HCT116 (cell line): ENCODE results near the gene MYO7B. TPM values are rescaled to one million over a fixed set of nuclear protein-coding genes. Genes with fewer than 3 reads are reported as not detected.

Experiments
- ATAC-seq: fragments of 200-7000 bp; cut with Tn5 transposase; 2 replicates; pipeline ENCODE4 v1.9.1; 2020; ENCODE audit warnings: mild to moderate bottlenecking, moderate library complexity
- BruUV-seq: library from RNA; stranded (reverse); fragments of 400-500 nt; replicated peaks from 2 replicates; lab custom pipeline; 2021; lab: Mats Ljungman, UMichigan
- CTCF ChIA-PET: fragments of 300-600 bp; sonication (Branson Sonifier 250); formaldehyde crosslinking; loops from one replicate; lab custom pipeline; 2021; ENCODE audit warnings: antibody characterized with exemption; lab: Charles Lee
- POLR2A ChIA-PET: fragments of 300-600, 350-600 bp; sonication (Branson Sonifier 250); formaldehyde crosslinking; loops from one replicate; lab custom pipeline; 2021; ENCODE audit warnings: antibody characterized with exemption; lab: Charles Lee
- RAD21 ChIA-PET, 2 experiments: fragments of 300-600 bp; sonication (Branson Sonifier 250); formaldehyde crosslinking; loops; one replicate each; lab custom pipeline; 2023; ENCODE audit warnings: low total read pairs in 2 of 2; ENCODE audit not compliant: uncharacterized antibody in 2 of 2, unreplicated experiment in 2 of 2, low non-redundant PET in 1 of 2; lab: Charles Lee
- DNase-seq: peaks from one replicate; pipeline ENCODE4 v3.0.0-alpha.2; 2010; ENCODE audit warnings: low read depth, low spot score
- H2AFZ ChIP-seq: fragments of 200-600 bp; shearing (Covaris generic), sonication (generic); 2 replicates; pipeline ENCODE4 v1.6.1; 2017; ENCODE audit warnings: low read depth, mixed run types, mixed read lengths, antibody characterized with exemption, low read length; ENCODE audit not compliant: poor library complexity, severe bottlenecking
- H3K27ac ChIP-seq: 2 replicates; pipeline ENCODE4 v1.5.1; 2012; ENCODE audit warnings: low read depth, low read length
- H3K27me3 ChIP-seq: fragments of 200-600 bp; sonication (generic); 2 replicates; pipeline ENCODE4 v1.6.1; 2016; ENCODE audit warnings: mixed run types, low read length, mixed read lengths; ENCODE audit not compliant: insufficient read depth
- H3K36me3 ChIP-seq, 2 experiments: fragments of 200-500 bp in 1 of 2; fragments of 200-600 bp in 1 of 2; sonication (Bioruptor generic) in 1 of 2; sonication (generic) in 1 of 2; 2 replicates each; pipeline versions ENCODE4 v1.5.1 to v1.6.1; 2014 to 2016; ENCODE audit warnings: low read length in 2 of 2, inconsistent platforms in 1 of 2, mixed read lengths in 1 of 2, mixed run types in 1 of 2; ENCODE audit not compliant: insufficient read depth in 2 of 2, control insufficient read depth in 1 of 2
- H3K4me1 ChIP-seq, 2 experiments: fragments of 200-600 bp in 1 of 2; sonication (generic) in 1 of 2; 2 replicates each; pipeline versions ENCODE4 v1.5.1 to v1.6.1; 2012 to 2017; ENCODE audit warnings: low read length in 2 of 2, inconsistent platforms in 1 of 2, mild to moderate bottlenecking in 1 of 2, mixed read lengths in 1 of 2, mixed run types in 1 of 2, moderate library complexity in 1 of 2; ENCODE audit not compliant: insufficient read depth in 2 of 2, control insufficient read depth in 1 of 2
- H3K4me2 ChIP-seq: fragments of 200-600 bp; sonication (generic); 2 replicates; pipeline ENCODE4 v1.6.1; 2017; ENCODE audit warnings: mixed run types, low read length, mixed read lengths
- H3K4me3 ChIP-seq, 2 experiments: fragments of 200-600 bp in 1 of 2; sonication (generic) in 1 of 2; replicated peaks in 1 of 2; 2 replicates each; pipeline ENCODE4 v1.5.1; 2011 to 2016; ENCODE audit warnings: low read length in 2 of 2, control low read depth in 1 of 2, low read depth in 1 of 2, mild to moderate bottlenecking in 1 of 2, mixed read lengths in 1 of 2, mixed run types in 1 of 2
- H3K79me2 ChIP-seq: fragments of 200-600 bp; sonication (generic); 2 replicates; pipeline ENCODE4 v1.6.1; 2017; ENCODE audit warnings: mild to moderate bottlenecking, mixed run types, low read length, moderate library complexity, mixed read lengths; ENCODE audit not compliant: insufficient read depth
- H3K9ac ChIP-seq: fragments of 200-600 bp; sonication (generic); 2 replicates; pipeline ENCODE4 v1.6.1; 2016; ENCODE audit warnings: low read length, mixed read lengths
- H3K9me2 ChIP-seq: fragments of 200-600 bp; sonication (generic), shearing (Covaris generic); 2 replicates; pipeline ENCODE4 v1.6.1; 2017; ENCODE audit warnings: mixed run types, mild to moderate bottlenecking, moderate library complexity; ENCODE audit not compliant: insufficient read depth
- H3K9me3 ChIP-seq, 2 experiments: fragments of 200-500 bp in 1 of 2; fragments of 200-600 bp in 1 of 2; sonication (Bioruptor generic) in 1 of 2; sonication (generic) in 1 of 2; 2 replicates each; pipeline ENCODE4 v1.6.1; 2014 to 2017; ENCODE audit warnings: low read length in 2 of 2, mixed read lengths in 2 of 2, inconsistent platforms in 1 of 2, low read depth in 1 of 2, mild to moderate bottlenecking in 1 of 2, mixed run types in 1 of 2, moderate library complexity in 1 of 2; ENCODE audit not compliant: control insufficient read depth in 1 of 2, insufficient read depth in 1 of 2
- H4K20me1 ChIP-seq: fragments of 200-600 bp; sonication (generic), shearing (Covaris generic); 2 replicates; pipeline ENCODE4 v1.6.1; 2017; ENCODE audit warnings: mixed run types, mild to moderate bottlenecking, moderate library complexity; ENCODE audit not compliant: insufficient read depth
- ATF3 ChIP-seq: IDR thresholded peaks from 2 replicates; pipeline ENCODE4 v1.6.1; 2012
- CBX3 ChIP-seq: IDR thresholded peaks from 2 replicates; pipeline ENCODE4 v1.6.1; 2012; ENCODE audit warnings: low read depth
- CEBPB ChIP-seq: IDR thresholded peaks from 2 replicates; pipeline ENCODE4 v1.6.1; 2012; ENCODE audit warnings: low read depth
- EGR1 ChIP-seq: IDR thresholded peaks from 2 replicates; pipeline ENCODE4 v1.6.1; 2012; ENCODE audit warnings: low read depth
- EZH2 ChIP-seq: fragments of 200-600 bp; sonication (generic); IDR thresholded peaks from 2 replicates; pipeline ENCODE4 v1.6.1; 2017; ENCODE audit warnings: antibody characterized with exemption, mixed run types
- FOSL1 ChIP-seq: IDR thresholded peaks from 2 replicates; pipeline ENCODE4 v1.6.1; 2012; ENCODE audit warnings: low read depth
- SIN3A ChIP-seq: IDR thresholded peaks from 2 replicates; pipeline ENCODE4 v1.6.1; 2012; ENCODE audit warnings: low read depth
- SP1 ChIP-seq: IDR thresholded peaks from 2 replicates; pipeline ENCODE4 v1.6.1; 2012; ENCODE audit warnings: low read depth
- SRF ChIP-seq: IDR thresholded peaks from 2 replicates; pipeline ENCODE4 v1.6.1; 2012; ENCODE audit warnings: low read depth
- TCF7L2 ChIP-seq: IDR thresholded peaks from 2 replicates; pipeline ENCODE4 v1.7.0; 2011; ENCODE audit warnings: borderline replicate concordance, inconsistent platforms; ENCODE audit not compliant: insufficient read depth, insufficient read length; ENCODE audit errors: extremely low read depth
- YY1 ChIP-seq: IDR thresholded peaks from 2 replicates; pipeline ENCODE4 v1.6.1; 2011; ENCODE audit warnings: low read length, low read depth, moderate library complexity, mild to moderate bottlenecking; ENCODE audit not compliant: insufficient replicate concordance; ENCODE audit errors: extremely low read depth
- ZFX ChIP-seq: fragments of 450-650 bp; IDR thresholded peaks from 2 replicates; pipeline ENCODE4 v1.6.1; 2017
- ZNF274 ChIP-seq: fragments of 200-500 bp; sonication (Bioruptor generic); IDR thresholded peaks from 2 replicates; pipeline ENCODE4 v1.6.1; 2014; ENCODE audit warnings: mild to moderate bottlenecking, low read depth, low read length, inconsistent platforms
- intact Hi-C: fragments of 100-400 bp; cut with micrococcal nuclease; formaldehyde crosslinking; loops from 2 replicates; pipeline ENCODE4 v1.10.0; 2022
- total RNA-seq: library from RNA; stranded (reverse); gene quantifications from one replicate; pipeline ENCODE4 v1.2.1, GENCODE V29; 2021; ENCODE audit not compliant: unreplicated experiment
- TF ChIP-seq, protein P1 (sequence below): IDR thresholded peaks from 2 replicates; pipeline ENCODE4 v1.6.1; 2012
- TF ChIP-seq, protein P2 (sequence below), 3 experiments: fragments of 200-600 bp in 1 of 3; sonication (generic) in 1 of 3; IDR thresholded peaks in 2 of 3; conservative IDR thresholded peaks in 1 of 3; 2 replicates each; pipeline ENCODE4 v1.5.1; 2012 to 2017; ENCODE audit warnings: low read depth in 2 of 3, low read length in 2 of 3, antibody characterized with exemption in 1 of 3, borderline replicate concordance in 1 of 3, control low read depth in 1 of 3, mild to moderate bottlenecking in 1 of 3, mixed read lengths in 1 of 3, mixed run types in 1 of 3, moderate library complexity in 1 of 3; ENCODE audit not compliant: insufficient read depth in 1 of 3
- TF ChIP-seq, protein P3 (sequence below): IDR thresholded peaks from 2 replicates; pipeline ENCODE4 v1.6.1; 2012; ENCODE audit warnings: low read depth

The MYO7B gene
- total RNA-seq, 1 experiment from 2014 or later = 0.07 TPM

GRCh38 chr2:127614246-127614645, 78.8 kb downstream of the MYO7B start:
- no peaks in the 10 kb centered on the region for H3K9me2 ChIP-seq
- H3K27ac ChIP-seq = no peak overlapping the region
- no peak overlapping the region for H3K9ac ChIP-seq
- no peak for TF ChIP-seq SIN3A
- no peak for TF ChIP-seq FOSL1
- no peak for TF ChIP-seq CEBPB
- TF ChIP-seq, protein P1, sequence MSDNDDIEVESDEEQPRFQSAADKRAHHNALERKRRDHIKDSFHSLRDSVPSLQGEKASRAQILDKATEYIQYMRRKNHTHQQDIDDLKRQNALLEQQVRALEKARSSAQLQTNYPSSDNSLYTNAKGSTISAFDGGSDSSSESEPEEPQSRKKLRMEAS = no peak
- TF ChIP-seq, protein P2, sequence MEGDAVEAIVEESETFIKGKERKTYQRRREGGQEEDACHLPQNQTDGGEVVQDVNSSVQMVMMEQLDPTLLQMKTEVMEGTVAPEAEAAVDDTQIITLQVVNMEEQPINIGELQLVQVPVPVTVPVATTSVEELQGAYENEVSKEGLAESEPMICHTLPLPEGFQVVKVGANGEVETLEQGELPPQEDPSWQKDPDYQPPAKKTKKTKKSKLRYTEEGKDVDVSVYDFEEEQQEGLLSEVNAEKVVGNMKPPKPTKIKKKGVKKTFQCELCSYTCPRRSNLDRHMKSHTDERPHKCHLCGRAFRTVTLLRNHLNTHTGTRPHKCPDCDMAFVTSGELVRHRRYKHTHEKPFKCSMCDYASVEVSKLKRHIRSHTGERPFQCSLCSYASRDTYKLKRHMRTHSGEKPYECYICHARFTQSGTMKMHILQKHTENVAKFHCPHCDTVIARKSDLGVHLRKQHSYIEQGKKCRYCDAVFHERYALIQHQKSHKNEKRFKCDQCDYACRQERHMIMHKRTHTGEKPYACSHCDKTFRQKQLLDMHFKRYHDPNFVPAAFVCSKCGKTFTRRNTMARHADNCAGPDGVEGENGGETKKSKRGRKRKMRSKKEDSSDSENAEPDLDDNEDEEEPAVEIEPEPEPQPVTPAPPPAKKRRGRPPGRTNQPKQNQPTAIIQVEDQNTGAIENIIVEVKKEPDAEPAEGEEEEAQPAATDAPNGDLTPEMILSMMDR (IDR thresholded peaks at IDR 0.05 in 2 of 3, conservative IDR thresholded peaks at IDR 0.05 in 1 of 3; ENCODE audit: borderline replicate concordance in 1 of 3, insufficient read depth in 1 of 3, low read depth in 2 of 3, low read length in 2 of 3) = no peak
- no peak for TF ChIP-seq SRF
- TF ChIP-seq CBX3 = no peak
- TF ChIP-seq ZNF274 = no peak
- no peak for TF ChIP-seq TCF7L2
- TF ChIP-seq YY1 = no peak
- no peak for TF ChIP-seq ZFX
- TF ChIP-seq SP1 = no peak
- TF ChIP-seq, protein P3, sequence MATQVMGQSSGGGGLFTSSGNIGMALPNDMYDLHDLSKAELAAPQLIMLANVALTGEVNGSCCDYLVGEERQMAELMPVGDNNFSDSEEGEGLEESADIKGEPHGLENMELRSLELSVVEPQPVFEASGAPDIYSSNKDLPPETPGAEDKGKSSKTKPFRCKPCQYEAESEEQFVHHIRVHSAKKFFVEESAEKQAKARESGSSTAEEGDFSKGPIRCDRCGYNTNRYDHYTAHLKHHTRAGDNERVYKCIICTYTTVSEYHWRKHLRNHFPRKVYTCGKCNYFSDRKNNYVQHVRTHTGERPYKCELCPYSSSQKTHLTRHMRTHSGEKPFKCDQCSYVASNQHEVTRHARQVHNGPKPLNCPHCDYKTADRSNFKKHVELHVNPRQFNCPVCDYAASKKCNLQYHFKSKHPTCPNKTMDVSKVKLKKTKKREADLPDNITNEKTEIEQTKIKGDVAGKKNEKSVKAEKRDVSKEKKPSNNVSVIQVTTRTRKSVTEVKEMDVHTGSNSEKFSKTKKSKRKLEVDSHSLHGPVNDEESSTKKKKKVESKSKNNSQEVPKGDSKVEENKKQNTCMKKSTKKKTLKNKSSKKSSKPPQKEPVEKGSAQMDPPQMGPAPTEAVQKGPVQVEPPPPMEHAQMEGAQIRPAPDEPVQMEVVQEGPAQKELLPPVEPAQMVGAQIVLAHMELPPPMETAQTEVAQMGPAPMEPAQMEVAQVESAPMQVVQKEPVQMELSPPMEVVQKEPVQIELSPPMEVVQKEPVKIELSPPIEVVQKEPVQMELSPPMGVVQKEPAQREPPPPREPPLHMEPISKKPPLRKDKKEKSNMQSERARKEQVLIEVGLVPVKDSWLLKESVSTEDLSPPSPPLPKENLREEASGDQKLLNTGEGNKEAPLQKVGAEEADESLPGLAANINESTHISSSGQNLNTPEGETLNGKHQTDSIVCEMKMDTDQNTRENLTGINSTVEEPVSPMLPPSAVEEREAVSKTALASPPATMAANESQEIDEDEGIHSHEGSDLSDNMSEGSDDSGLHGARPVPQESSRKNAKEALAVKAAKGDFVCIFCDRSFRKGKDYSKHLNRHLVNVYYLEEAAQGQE = no peak
- no peak for TF ChIP-seq EGR1
- no peak for TF ChIP-seq EZH2
- TF ChIP-seq ATF3 = no peak
- H2AFZ ChIP-seq = no peak overlapping the region
- ChIA-PET POLR2A (no interaction called here), CTCF (no interaction called here), RAD21 (no interaction called here)
- no peak overlapping the region for H3K4me2 ChIP-seq
- no TSS peak for BruUV-seq
- no peaks in the 10 kb centered on the region for H3K4me1 ChIP-seq
- no peaks in the 10 kb centered on the region for H3K36me3 ChIP-seq
- ATAC-seq = no peak
- no peaks in the 10 kb centered on the region for H3K27me3 ChIP-seq
- no peak for DNase-seq
- intact Hi-C loops = no loop called here
- H3K4me3 ChIP-seq = no peak overlapping the region
- no peaks in the 10 kb centered on the region; a peak in 1 of 4 replicates for H3K9me3 ChIP-seq
- no peaks in the 10 kb centered on the region for H4K20me1 ChIP-seq
- H3K79me2 ChIP-seq = no peaks in the 10 kb centered on the region
